ENCODE results near the gene GINS2.

DNA sequence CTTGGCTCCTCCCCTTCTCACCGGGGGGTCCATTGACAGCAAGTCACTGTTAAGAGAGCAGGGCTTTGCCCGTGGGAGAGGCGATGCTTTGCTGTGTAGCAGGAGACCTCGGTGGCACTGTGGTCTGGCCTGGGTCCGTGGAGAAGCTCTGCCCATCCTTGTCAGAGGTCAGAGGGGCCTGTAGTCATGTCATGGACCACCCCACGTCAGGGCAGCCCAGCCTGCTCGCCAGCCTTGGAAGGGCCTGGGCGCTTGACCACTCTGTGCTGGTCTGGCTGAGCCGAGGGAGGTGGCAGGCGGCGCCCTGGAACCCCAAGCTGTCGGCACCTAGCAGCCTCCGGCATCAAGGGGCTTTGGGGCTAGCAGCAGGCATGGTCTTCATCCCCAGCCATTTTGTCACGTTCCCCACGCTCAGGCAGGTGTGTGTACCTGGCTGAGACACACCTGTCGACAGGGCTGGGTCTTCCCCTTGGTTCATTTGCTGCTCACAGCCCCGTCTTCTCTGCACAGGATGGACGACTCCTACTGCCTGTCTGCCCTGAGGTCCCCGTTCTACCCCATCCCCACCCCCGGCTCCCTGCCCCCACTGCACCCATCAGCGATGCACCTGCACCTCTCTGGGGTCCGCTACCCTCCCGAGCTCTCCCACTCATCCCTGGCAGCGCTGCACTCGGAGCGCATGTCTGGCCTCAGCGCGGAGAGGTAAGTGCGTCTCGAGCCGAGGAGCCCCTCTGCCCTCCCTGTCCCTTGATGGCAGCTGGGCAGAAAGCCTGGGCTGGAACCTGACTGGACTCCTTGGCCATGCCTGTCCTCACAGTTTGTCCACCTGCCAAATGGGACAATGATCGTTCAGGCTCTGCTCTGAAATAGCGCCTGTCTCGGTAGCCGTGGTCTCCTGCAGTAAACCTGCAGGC lies 33.3 kb downstream of the GINS2 start:
- no peak for TF ChIP-seq CTCF (IDR thresholded peaks at IDR 0.05)
- TF ChIP-seq POLR2A (IDR thresholded peaks at IDR 0.05), result no peak
